ENCODE measurements around the gene LMO2. TPM values are rescaled to one million over a fixed set of nuclear protein-coding genes. Genes with fewer than 3 reads are reported as not detected.
A peak's percentile ranks its signal among the peaks of the same experiment; 100 is the strongest.

Gene LMO2
- total and polyA plus RNA-seq, 12 donors = 12.4 to 40.8 (median 30.8) TPM

- DNase-seq = peak in 6 of 7 donors; percentile 39 to 48 (median 44)
- Histone ChIP-seq H3K9me3 (replicated peaks in 1 of 3) (no peaks in the 10 kb centered on the region), H3K4me3 (peak overlapping the region in 2 of 4 donors; percentile 47 to 76), H3K27ac (peak overlapping the region in 3 of 5 donors; percentile 69 to 82 (median 72)), H3K4me1 (replicated peaks in 1 of 2) (peaks cover 9 to 16% of the 10 kb centered on the region in 2 donors), H3K36me3 (replicated peaks in 1 of 2) (no peaks in the 10 kb centered on the region), H3K27me3 (peaks cover 7% of the 10 kb centered on the region)
- TF ChIP-seq POLR2A (IDR thresholded peaks at IDR 0.05) (peak in 1 of 2 donors; percentile 34), CTCF (IDR thresholded peaks at IDR 0.05) (no peak)
- 0 to 1% (median 0%) methylated on average over 12 to 91 of the region's 91 CpGs for WGBS, 4 donors
- intact Hi-C loops (cut with DNase I) = loop anchor here in 1 of 2 donors (10.0 kb wide), 1 partner anchor 65 kb away; no protein-coding TSS in a partner anchor
Measured at GRCh38 chr11:33869481-33870422, 22.1 kb downstream of the LMO2 start.

- WGBS, 4 donors = 1 to 6% (median 4%) methylated on average over 20 to 68 of the region's 68 CpGs
- DNase-seq = no peak
- Histone ChIP-seq H3K4me3 (peak overlapping the region in 2 of 4 donors; percentile 47 to 76), H3K36me3 (replicated peaks in 1 of 2) (no peaks in the 10 kb centered on the region), H3K4me1 (replicated peaks in 1 of 2) (peaks cover 9 to 16% of the 10 kb centered on the region in 2 donors), H3K9me3 (replicated peaks in 1 of 3) (no peaks in the 10 kb centered on the region), H3K27me3 (peaks cover 7% of the 10 kb centered on the region), H3K27ac (peak overlapping the region in 4 of 5 donors; percentile 38 to 82 (median 70))
- no peak for TF ChIP-seq POLR2A (IDR thresholded peaks at IDR 0.05)
- TF ChIP-seq CTCF (IDR thresholded peaks at IDR 0.05) = no peak
- intact Hi-C loops (cut with DNase I) = no loop called here
Measured at GRCh38 chr11:33868647-33869461, 23.0 kb downstream of the LMO2 start.

- DNase-seq = no peak
- peak overlapping the region in 2 of 4 donors; percentile 47 to 76 for H3K4me3 ChIP-seq
- H3K27ac ChIP-seq = peak overlapping the region in 3 of 5 donors; percentile 68 to 82 (median 72)
- TF ChIP-seq POLR2A (IDR thresholded peaks at IDR 0.05) = no peak
- TF ChIP-seq CTCF (IDR thresholded peaks at IDR 0.05) = no peak
- peaks cover 9 to 16% of the 10 kb centered on the region in 2 donors for H3K4me1 ChIP-seq (replicated peaks in 1 of 2)
- H3K27me3 ChIP-seq = peaks cover 7% of the 10 kb centered on the region
- no peaks in the 10 kb centered on the region for H3K36me3 ChIP-seq (replicated peaks in 1 of 2)
- 24 to 44% (median 28%) methylated on average over 7 of the region's 7 CpGs for WGBS, 4 donors
- intact Hi-C loops (cut with DNase I) = no loop called here
- H3K9me3 ChIP-seq (replicated peaks in 1 of 3) = no peaks in the 10 kb centered on the region
Measured at GRCh38 chr11:33867996-33868646, 23.8 kb downstream of the LMO2 start.
